H9 (cell line): ENCODE data around the gene PUS10. TPM values are rescaled to one million over a fixed set of nuclear protein-coding genes. Genes with fewer than 3 reads are reported as not detected.

ENCODE experiments used
- DNase-seq: peaks from one replicate; pipeline ENCODE4 v3.0.0-alpha.2; 2017
- H2AFZ ChIP-seq: one replicate; pipeline ENCODE4 v1.6.1; 2013; ENCODE audit warnings: mild to moderate bottlenecking, low read length, control low read depth, moderate library complexity
- H2AK5ac ChIP-seq: 2 replicates; pipeline ENCODE4 v1.6.1; 2013; ENCODE audit warnings: low read length, control low read depth, mixed read lengths; ENCODE audit not compliant: insufficient read length
- H2BK120ac ChIP-seq: one replicate; pipeline ENCODE4 v1.6.1; 2013; ENCODE audit warnings: low read depth, mild to moderate bottlenecking, low read length, control low read depth, inconsistent platforms; ENCODE audit not compliant: poor library complexity, severe bottlenecking
- H2BK12ac ChIP-seq: 2 replicates; pipeline ENCODE4 v1.6.1; 2013; ENCODE audit warnings: low read length, control low read depth, mixed read lengths, low read depth; ENCODE audit not compliant: insufficient read length
- H2BK15ac ChIP-seq: 2 replicates; pipeline ENCODE4 v1.6.1; 2013; ENCODE audit warnings: low read depth, low read length, control low read depth
- H2BK20ac ChIP-seq: one replicate; pipeline ENCODE4 v1.6.1; 2013; ENCODE audit warnings: low read depth, mild to moderate bottlenecking, low read length, control low read depth, inconsistent platforms; ENCODE audit not compliant: poor library complexity, severe bottlenecking
- H2BK5ac ChIP-seq: 2 replicates; pipeline ENCODE4 v1.6.1; 2013; ENCODE audit warnings: low read length, control low read depth, mixed read lengths; ENCODE audit not compliant: insufficient read length
- H3K14ac ChIP-seq: 2 replicates; pipeline ENCODE4 v1.6.1; 2013; ENCODE audit warnings: low read length, control low read depth; ENCODE audit not compliant: insufficient read depth
- H3K18ac ChIP-seq: 2 replicates; pipeline ENCODE4 v1.6.1; 2013; ENCODE audit warnings: low read depth, mild to moderate bottlenecking, mixed read lengths, low read length, control low read depth; ENCODE audit not compliant: insufficient read length
- H3K23ac ChIP-seq: 2 replicates; pipeline ENCODE4 v1.6.1; 2013; ENCODE audit warnings: low read length, control low read depth, mixed read lengths, low read depth; ENCODE audit not compliant: insufficient read length
- H3K23me2 ChIP-seq: 2 replicates; pipeline ENCODE4 v1.6.1; 2013; ENCODE audit warnings: low read depth, mild to moderate bottlenecking, mixed read lengths, low read length, control low read depth; ENCODE audit not compliant: insufficient read length, poor library complexity, severe bottlenecking
- H3K27ac ChIP-seq: 2 replicates; pipeline ENCODE4 v1.5.1; 2013; ENCODE audit warnings: low read length, control low read depth, mixed read lengths, low read depth; ENCODE audit not compliant: insufficient read length
- H3K27me3 ChIP-seq: 2 replicates; pipeline ENCODE4 v1.6.1; 2013; ENCODE audit warnings: low read length, control low read depth, inconsistent platforms; ENCODE audit not compliant: insufficient read depth
- H3K4ac ChIP-seq: 2 replicates; pipeline ENCODE4 v1.6.1; 2013; ENCODE audit warnings: low read depth, mild to moderate bottlenecking, control low read depth, inconsistent platforms, low read length, moderate library complexity
- H3K4me1 ChIP-seq: 2 replicates; pipeline ENCODE4 v1.6.1; 2013; ENCODE audit warnings: low read length, control low read depth, inconsistent platforms; ENCODE audit not compliant: insufficient read depth
- H3K4me2 ChIP-seq: 2 replicates; pipeline ENCODE4 v1.6.1; 2013; ENCODE audit warnings: low read length, control low read depth, mixed read lengths; ENCODE audit not compliant: insufficient read length, insufficient read depth
- H3K56ac ChIP-seq: 2 replicates; pipeline ENCODE4 v1.6.1; 2013; ENCODE audit warnings: low read depth, mild to moderate bottlenecking, mixed read lengths, low read length, control low read depth; ENCODE audit not compliant: insufficient read length
- H3K79me1 ChIP-seq: 2 replicates; pipeline ENCODE4 v1.6.1; 2013; ENCODE audit warnings: low read depth, mild to moderate bottlenecking, moderate library complexity, low read length, control low read depth, inconsistent platforms; ENCODE audit not compliant: insufficient read depth, poor library complexity, severe bottlenecking
- H3K79me2 ChIP-seq: 2 replicates; pipeline ENCODE4 v1.6.1; 2013; ENCODE audit warnings: low read length, control low read depth, inconsistent platforms; ENCODE audit not compliant: insufficient read depth
- H3K9ac ChIP-seq: 2 replicates; pipeline ENCODE4 v1.6.1; 2013; ENCODE audit warnings: low read length, control low read depth, mixed read lengths; ENCODE audit not compliant: insufficient read length; ENCODE audit errors: extremely low read depth
- H3K9me3 ChIP-seq: one replicate; pipeline ENCODE4 v1.6.1; 2013; ENCODE audit warnings: low read depth, low read length, inconsistent platforms; ENCODE audit not compliant: control insufficient read depth
- H3T11ph ChIP-seq: one replicate; pipeline ENCODE4 v1.6.1; 2013; ENCODE audit warnings: mild to moderate bottlenecking, low read length, control low read depth, inconsistent platforms
- H4K20me1 ChIP-seq: one replicate; pipeline ENCODE4 v1.6.1; 2013; ENCODE audit not compliant: control insufficient read depth, insufficient read length, insufficient read depth
- H4K5ac ChIP-seq: 2 replicates; pipeline ENCODE4 v1.6.1; 2013; ENCODE audit warnings: low read depth, mild to moderate bottlenecking, mixed read lengths, low read length, control low read depth; ENCODE audit not compliant: insufficient read length
- H4K8ac ChIP-seq: replicated peaks from 2 replicates; pipeline ENCODE4 v1.6.1; 2013; ENCODE audit warnings: low read length, control low read depth, mixed read lengths, low read depth; ENCODE audit not compliant: insufficient read length
- H4K91ac ChIP-seq: 2 replicates; pipeline ENCODE4 v1.6.1; 2013; ENCODE audit warnings: low read depth, mild to moderate bottlenecking, moderate library complexity, mixed read lengths, low read length, control low read depth; ENCODE audit not compliant: insufficient read length
- H3K27ac Mint-ChIP-seq, 3 experiments: 2 replicates in 2 of 3; 3 replicates in 1 of 3; pipeline ENCODE4 v1.8.0; 2020 to 2021; ENCODE audit warnings: mixed read lengths in 3 of 3, mild to moderate bottlenecking in 1 of 3, moderate library complexity in 1 of 3
- H3K27me3 Mint-ChIP-seq: 2 replicates; pipeline ENCODE4 v1.8.0; 2021; ENCODE audit warnings: low read depth, mild to moderate bottlenecking, moderate library complexity, mixed read lengths
- H3K36me3 Mint-ChIP-seq, 3 experiments: 2 replicates in 2 of 3; 3 replicates in 1 of 3; pipeline ENCODE4 v1.8.0; 2020 to 2021; ENCODE audit warnings: low read depth in 3 of 3, mixed read lengths in 3 of 3; ENCODE audit not compliant: insufficient read depth in 1 of 3
- H3K4me1 Mint-ChIP-seq, 2 experiments: 2 replicates each; pipeline ENCODE4 v1.8.0; 2020; ENCODE audit warnings: mixed read lengths in 2 of 2
- H3K4me3 Mint-ChIP-seq, 2 experiments: 2 replicates in 1 of 2; 3 replicates in 1 of 2; pipeline ENCODE4 v1.8.0; 2020 to 2021; ENCODE audit warnings: mild to moderate bottlenecking in 2 of 2, mixed read lengths in 2 of 2, moderate library complexity in 1 of 2
- H3K9me3 Mint-ChIP-seq, 2 experiments: 2 replicates in 1 of 2; 3 replicates in 1 of 2; pipeline ENCODE4 v1.8.0; 2020; ENCODE audit warnings: mild to moderate bottlenecking in 2 of 2, mixed read lengths in 2 of 2, moderate library complexity in 1 of 2
- WGBS: extraction: QIAGEN DNeasy Blood & Tissue Kit; methylation state at CpG from one replicate; pipeline ENCODE4 v1.1.7; 2013; ENCODE audit warnings: missing lambda C conversion rate, low lambda C conversion rate, mixed read lengths; ENCODE audit not compliant: insufficient read length; ENCODE audit errors: extremely low coverage; 5-methylcytosine and 5-hydroxymethylcytosine counted together
- total RNA-seq: library from RNA; stranded (reverse); gene quantifications from 2 replicates; pipeline ENCODE4 v1.2.1, GENCODE V29; 2021
- TF ChIP-seq, protein P1 (sequence below): fragments of 200-600 bp; sonication (generic); conservative IDR thresholded peaks from 3 replicates; pipeline ENCODE4 v1.8.0; 2021; ENCODE audit warnings: antibody characterized with exemption, mild to moderate bottlenecking

The PUS10 gene
- total RNA-seq, 1 experiment from 2014 or later: 2.3 TPM

DNA sequence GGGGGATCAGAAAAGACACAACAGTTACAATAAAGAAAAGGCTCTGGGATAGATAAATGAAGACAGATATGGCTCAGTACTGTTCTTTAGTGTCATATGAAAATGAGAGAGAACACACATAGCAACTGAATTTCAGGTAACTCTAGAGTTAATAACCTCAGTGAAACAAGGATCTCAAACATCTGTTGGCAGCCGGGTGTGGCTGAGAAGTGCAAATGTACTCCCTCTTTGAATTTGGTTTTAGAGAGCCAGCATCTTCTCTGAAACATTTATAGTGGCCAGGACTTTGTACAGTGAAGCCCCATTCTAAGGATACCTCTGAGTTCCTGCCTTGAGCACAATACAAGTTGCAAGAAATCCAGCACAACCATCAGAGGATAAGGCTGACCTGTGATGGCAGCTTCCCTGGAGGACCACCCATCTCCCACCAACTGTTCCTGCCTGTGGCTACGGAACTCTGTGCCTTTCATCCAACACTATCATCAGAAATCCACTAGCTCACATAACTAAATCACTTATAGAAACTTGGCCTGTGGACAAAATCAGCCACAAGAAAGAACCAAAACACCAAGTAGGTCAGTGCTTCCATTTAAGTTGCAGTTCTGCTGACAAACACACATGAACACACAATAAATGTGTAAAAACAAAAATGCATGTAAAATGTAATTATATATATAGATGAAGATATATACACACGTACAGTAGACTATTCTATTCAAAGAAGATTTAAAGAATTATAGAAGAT lies 37.8 kb downstream of the PUS10 start:
- Histone ChIP-seq H4K91ac (no peak overlapping the region), H3K18ac (no peak overlapping the region), H3K14ac (no peak overlapping the region), H3K27ac (no peak overlapping the region), H2AK5ac (no peak overlapping the region), H4K20me1 (no peaks in the 10 kb centered on the region), H3K27me3 (no peaks in the 10 kb centered on the region), H3K9me3 (no peaks in the 10 kb centered on the region), H4K8ac (no peak overlapping the region), H2BK20ac (no peak overlapping the region), H3K9ac (no peak overlapping the region), H2BK120ac (no peak overlapping the region), H2AFZ (no peak overlapping the region), H2BK15ac (no peak overlapping the region), H3K79me2 (no peaks in the 10 kb centered on the region), H3K4me2 (no peak overlapping the region), H2BK12ac (no peak overlapping the region), H3K56ac (no peak overlapping the region), H2BK5ac (no peak overlapping the region), H3K4ac (no peak overlapping the region), H3K4me1 (no peaks in the 10 kb centered on the region), H4K5ac (no peak overlapping the region), H3T11ph (no peak overlapping the region), H3K23me2 (no peaks in the 10 kb centered on the region), H3K79me1 (no peaks in the 10 kb centered on the region), H3K23ac (no peak overlapping the region)
- no peaks in the 10 kb centered on the region for H3K36me3 Mint-ChIP-seq
- H3K27ac Mint-ChIP-seq: no peak overlapping the region
- no peaks in the 10 kb centered on the region for H3K4me1 Mint-ChIP-seq
- TF ChIP-seq, protein P1, sequence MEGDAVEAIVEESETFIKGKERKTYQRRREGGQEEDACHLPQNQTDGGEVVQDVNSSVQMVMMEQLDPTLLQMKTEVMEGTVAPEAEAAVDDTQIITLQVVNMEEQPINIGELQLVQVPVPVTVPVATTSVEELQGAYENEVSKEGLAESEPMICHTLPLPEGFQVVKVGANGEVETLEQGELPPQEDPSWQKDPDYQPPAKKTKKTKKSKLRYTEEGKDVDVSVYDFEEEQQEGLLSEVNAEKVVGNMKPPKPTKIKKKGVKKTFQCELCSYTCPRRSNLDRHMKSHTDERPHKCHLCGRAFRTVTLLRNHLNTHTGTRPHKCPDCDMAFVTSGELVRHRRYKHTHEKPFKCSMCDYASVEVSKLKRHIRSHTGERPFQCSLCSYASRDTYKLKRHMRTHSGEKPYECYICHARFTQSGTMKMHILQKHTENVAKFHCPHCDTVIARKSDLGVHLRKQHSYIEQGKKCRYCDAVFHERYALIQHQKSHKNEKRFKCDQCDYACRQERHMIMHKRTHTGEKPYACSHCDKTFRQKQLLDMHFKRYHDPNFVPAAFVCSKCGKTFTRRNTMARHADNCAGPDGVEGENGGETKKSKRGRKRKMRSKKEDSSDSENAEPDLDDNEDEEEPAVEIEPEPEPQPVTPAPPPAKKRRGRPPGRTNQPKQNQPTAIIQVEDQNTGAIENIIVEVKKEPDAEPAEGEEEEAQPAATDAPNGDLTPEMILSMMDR: no peak
- H3K9me3 Mint-ChIP-seq: no peaks in the 10 kb centered on the region
- no peak overlapping the region for H3K4me3 Mint-ChIP-seq
- no peaks in the 10 kb centered on the region for H3K27me3 Mint-ChIP-seq
- no CpG with 5 or more reads among the region's 3 CpGs for WGBS
- DNase-seq: no peak
